ENCODE results near the gene TSPAN18. TPM values are rescaled to one million over a fixed set of nuclear protein-coding genes. Genes with fewer than 3 reads are reported as not detected.

TSPAN18 gene
- total RNA-seq, 4 donors from 2014 or later: 2.1 to 9.1 (median 2.5) TPM

GRCh38 chr11:44967930-44968496 lies 241.3 kb downstream of the TSPAN18 start:
- Histone ChIP-seq H3K27ac (no peak overlapping the region), H3K27me3 (no peaks in the 10 kb centered on the region), H3K36me3 (no peaks in the 10 kb centered on the region), H3K9me3 (no peaks in the 10 kb centered on the region), H3K4me1 (no peaks in the 10 kb centered on the region), H3K4me3 (no peak overlapping the region)
- in situ Hi-C loops (cut with MboI; ENCODE audit: low sequenced_read_pairs in 4 of 4): no loop called here
- DNase-seq: no peak
- intact Hi-C loops (cut with DNase I; ENCODE audit: low total_unique reads): no loop called here
- ATAC-seq: no peak
- TF ChIP-seq POLR2A (IDR thresholded peaks at IDR 0.05) (no peak), CTCF (IDR thresholded peaks at IDR 0.05 in 4 of 5, conservative IDR thresholded peaks at IDR 0.05 in 1 of 5) (no peak)

- ATAC-seq (no peak), DNase-seq (no peak)
- H3K4me1 ChIP-seq: no peaks in the 10 kb centered on the region
- H3K4me3 ChIP-seq: no peak overlapping the region
- H3K27ac ChIP-seq: no peak overlapping the region
- no peak for TF ChIP-seq POLR2A (IDR thresholded peaks at IDR 0.05)
- TF ChIP-seq CTCF (IDR thresholded peaks at IDR 0.05 in 4 of 5, conservative IDR thresholded peaks at IDR 0.05 in 1 of 5): no peak
- intact Hi-C loops (cut with DNase I; ENCODE audit: low total_unique reads) (no loop called here), in situ Hi-C loops (cut with MboI; ENCODE audit: low sequenced_read_pairs in 4 of 4) (no loop called here)
- no peaks in the 10 kb centered on the region for H3K36me3 ChIP-seq
- H3K27me3 ChIP-seq: no peaks in the 10 kb centered on the region
- no peaks in the 10 kb centered on the region for H3K9me3 ChIP-seq
These were observed 241.7 kb downstream of the TSPAN18 start for GRCh38 chr11:44968510-44968909.

GRCh38 chr11:44969651-44970252 lies 243.0 kb downstream of the TSPAN18 start:
- Histone ChIP-seq H3K27ac (no peak overlapping the region), H3K4me1 (no peaks in the 10 kb centered on the region), H3K4me3 (no peak overlapping the region), H3K9me3 (no peaks in the 10 kb centered on the region), H3K36me3 (no peaks in the 10 kb centered on the region), H3K27me3 (no peaks in the 10 kb centered on the region)
- DNase-seq (no peak), ATAC-seq (no peak)
- TF ChIP-seq CTCF (IDR thresholded peaks at IDR 0.05 in 4 of 5, conservative IDR thresholded peaks at IDR 0.05 in 1 of 5) (no peak), POLR2A (IDR thresholded peaks at IDR 0.05) (no peak)
- intact Hi-C loops (cut with DNase I; ENCODE audit: low total_unique reads): no loop called here
- in situ Hi-C loops (cut with MboI; ENCODE audit: low sequenced_read_pairs in 4 of 4): no loop called here

GRCh38 chr11:44970293-44970692 lies 243.5 kb downstream of the TSPAN18 start:
- no peak for TF ChIP-seq CTCF (IDR thresholded peaks at IDR 0.05 in 4 of 5, conservative IDR thresholded peaks at IDR 0.05 in 1 of 5)
- no peak for TF ChIP-seq POLR2A (IDR thresholded peaks at IDR 0.05)
- H3K27ac ChIP-seq: no peak overlapping the region
- no peaks in the 10 kb centered on the region for H3K9me3 ChIP-seq
- in situ Hi-C loops (cut with MboI; ENCODE audit: low sequenced_read_pairs in 4 of 4) (no loop called here), intact Hi-C loops (cut with DNase I; ENCODE audit: low total_unique reads) (no loop called here)
- ATAC-seq: no peak
- H3K4me3 ChIP-seq: no peak overlapping the region
- no peak for DNase-seq
- no peaks in the 10 kb centered on the region for H3K27me3 ChIP-seq
- no peaks in the 10 kb centered on the region for H3K36me3 ChIP-seq
- H3K4me1 ChIP-seq: no peaks in the 10 kb centered on the region

- H3K9me3 ChIP-seq: no peaks in the 10 kb centered on the region
- in situ Hi-C loops (cut with MboI; ENCODE audit: low sequenced_read_pairs in 4 of 4) (no loop called here), intact Hi-C loops (cut with DNase I; ENCODE audit: low total_unique reads) (no loop called here)
- no peaks in the 10 kb centered on the region for H3K4me1 ChIP-seq
- H3K27ac ChIP-seq: no peak overlapping the region
- H3K27me3 ChIP-seq: no peaks in the 10 kb centered on the region
- TF ChIP-seq CTCF (IDR thresholded peaks at IDR 0.05 in 4 of 5, conservative IDR thresholded peaks at IDR 0.05 in 1 of 5): no peak
- TF ChIP-seq POLR2A (IDR thresholded peaks at IDR 0.05): no peak
- ATAC-seq (no peak), DNase-seq (no peak)
- H3K4me3 ChIP-seq: no peak overlapping the region
- H3K36me3 ChIP-seq: no peaks in the 10 kb centered on the region
These were observed 244.4 kb downstream of the TSPAN18 start for GRCh38 chr11:44971185-44971584.

Data from gastrocnemius medialis (tissue), 4 donors.